Tibial nerve (tissue), 4 donors: ENCODE measurements around the gene CYTH1. TPM values are rescaled to one million over a fixed set of nuclear protein-coding genes. Genes with fewer than 3 reads are reported as not detected.

Experiments
- DNase-seq, 2 donors: peaks; one replicate each; pipeline ENCODE4 v3.0.0-alpha.2; 2019; ENCODE audit warnings: low spot score in 2 of 2
- H3K27ac ChIP-seq, 4 donors: fragments of 200-600 bp; sonication (generic) in 3 of 4; one replicate each; pipeline ENCODE4 v1.5.1; 2017 to 2019; ENCODE audit warnings: mild to moderate bottlenecking in 1 of 4
- H3K27me3 ChIP-seq, 2 donors: fragments of 200-600 bp; sonication (generic) in 1 of 2; one replicate each; pipeline versions ENCODE4 v1.5.1 to v1.6.0; 2017 to 2019
- H3K36me3 ChIP-seq, 3 donors: fragments of 200-600 bp; sonication (generic); one replicate each; pipeline ENCODE4 v1.5.1; 2018 to 2019
- H3K4me1 ChIP-seq, 4 donors: fragments of 200-600 bp; sonication (generic) in 3 of 4; one replicate each; pipeline ENCODE4 v1.5.1; 2017 to 2019
- H3K4me3 ChIP-seq, 4 donors: fragments of 200-600 bp; sonication (generic) in 3 of 4; one replicate each; pipeline ENCODE4 v1.5.1; 2017 to 2019; ENCODE audit warnings: mild to moderate bottlenecking in 1 of 4, moderate library complexity in 1 of 4
- H3K9me3 ChIP-seq, 4 donors: fragments of 200-600 bp; sonication (generic) in 3 of 4; one replicate each; pipeline ENCODE4 v1.5.1; 2017 to 2019
- EP300 ChIP-seq, 2 donors: sonication (generic); formaldehyde crosslinking; IDR thresholded peaks; one replicate each; pipeline ENCODE4 v1.6.1; 2017; ENCODE audit warnings: antibody characterized with exemption in 2 of 2, mild to moderate bottlenecking in 1 of 2
- POLR2A ChIP-seq, 2 donors: fragments of 450-650 bp; IDR thresholded peaks; one replicate each; pipeline ENCODE4 v1.6.1; 2017; ENCODE audit warnings: antibody characterized with exemption in 2 of 2, mild to moderate bottlenecking in 2 of 2, moderate library complexity in 2 of 2
- WGBS, 2 donors: methylation state at CpG; one replicate each; pipeline ENCODE4 v1.1.5; 2018; 5-methylcytosine and 5-hydroxymethylcytosine counted together
- total RNA-seq, 4 donors: library from RNA; depleted of rRNA; stranded (reverse); fragments of >200 nt; gene quantifications; one replicate each; pipeline ENCODE4 v1.1.0, GENCODE V29; 2016
- TF ChIP-seq, protein P1 (sequence below), 5 experiments: fragments of 200-600 bp in 3 of 5; fragments of 450-650 bp in 2 of 5; sonication (generic) in 3 of 5; IDR thresholded peaks; one replicate each; pipeline ENCODE4 v1.5.1; 2016 to 2019; ENCODE audit warnings: antibody characterized with exemption in 5 of 5, mild to moderate bottlenecking in 3 of 5, moderate library complexity in 2 of 5

The CYTH1 gene
- total RNA-seq, 4 donors from 2014 or later = 53.1 to 81.0 (median 63.8) TPM

DNA sequence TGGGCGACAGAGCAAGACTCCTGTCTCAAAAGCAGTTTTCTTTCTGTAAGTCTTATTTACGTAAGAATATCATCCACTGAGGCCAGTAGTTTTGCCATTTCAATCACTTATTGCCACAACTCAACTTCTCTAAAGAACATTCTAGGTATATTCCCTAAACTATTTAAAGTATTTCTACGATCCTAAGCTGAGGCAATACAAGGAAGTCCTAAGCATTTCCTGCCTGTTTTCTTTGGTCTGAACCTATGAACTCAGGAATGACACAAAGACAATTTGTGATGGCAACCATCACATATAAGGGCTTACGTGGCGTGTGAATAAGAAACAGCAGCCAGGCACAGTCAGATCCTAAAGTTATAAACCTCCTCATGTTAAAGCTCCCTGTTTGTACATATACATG is 44.3 kb upstream of the CYTH1 start:
- Histone ChIP-seq H3K36me3 (peaks cover 0 to 99% (median 33%) of the 10 kb centered on the region in 3 donors), H3K27ac (peak overlapping the region in 1 of 4 donors; percentile 58)
- WGBS, 2 donors = 82 to 90% methylated on average over 5 of the region's 5 CpGs

DNA sequence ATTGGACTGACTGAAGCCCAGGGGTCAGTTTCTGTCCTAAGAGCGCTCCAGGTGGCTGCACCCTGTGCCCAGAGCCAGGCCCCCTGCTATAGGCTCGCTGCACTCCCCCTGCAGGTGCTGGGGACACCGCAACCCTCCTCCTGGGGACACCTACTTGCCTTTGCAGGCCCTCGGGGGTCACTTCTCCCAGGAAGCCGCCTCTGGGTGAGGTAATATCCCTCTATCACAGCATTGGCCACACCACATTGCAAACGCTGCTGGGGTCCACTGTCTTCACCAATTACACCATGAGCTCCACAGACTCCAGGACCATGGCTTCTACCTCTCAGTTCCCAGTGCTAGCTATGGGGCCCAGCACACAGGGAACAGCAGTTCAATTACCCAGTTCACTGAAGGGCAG is 43.6 kb upstream of the CYTH1 start:
- WGBS, 2 donors = 88 to 92% methylated on average over 6 of the region's 6 CpGs

More for the DNA sequence above, 44.3 kb upstream of the CYTH1 start:
- DNase-seq = no peak
- Histone ChIP-seq H3K9me3 (no peaks in the 10 kb centered on the region), H3K4me3 (no peak overlapping the region), H3K4me1 (peaks cover 0 to 15% (median 6%) of the 10 kb centered on the region in 4 donors), H3K27me3 (no peaks in the 10 kb centered on the region)
- TF ChIP-seq EP300 (IDR thresholded peaks at IDR 0.05) (peak; percentile 34 to 56), POLR2A (IDR thresholded peaks at IDR 0.05) (no peak)
- TF ChIP-seq, protein P1, sequence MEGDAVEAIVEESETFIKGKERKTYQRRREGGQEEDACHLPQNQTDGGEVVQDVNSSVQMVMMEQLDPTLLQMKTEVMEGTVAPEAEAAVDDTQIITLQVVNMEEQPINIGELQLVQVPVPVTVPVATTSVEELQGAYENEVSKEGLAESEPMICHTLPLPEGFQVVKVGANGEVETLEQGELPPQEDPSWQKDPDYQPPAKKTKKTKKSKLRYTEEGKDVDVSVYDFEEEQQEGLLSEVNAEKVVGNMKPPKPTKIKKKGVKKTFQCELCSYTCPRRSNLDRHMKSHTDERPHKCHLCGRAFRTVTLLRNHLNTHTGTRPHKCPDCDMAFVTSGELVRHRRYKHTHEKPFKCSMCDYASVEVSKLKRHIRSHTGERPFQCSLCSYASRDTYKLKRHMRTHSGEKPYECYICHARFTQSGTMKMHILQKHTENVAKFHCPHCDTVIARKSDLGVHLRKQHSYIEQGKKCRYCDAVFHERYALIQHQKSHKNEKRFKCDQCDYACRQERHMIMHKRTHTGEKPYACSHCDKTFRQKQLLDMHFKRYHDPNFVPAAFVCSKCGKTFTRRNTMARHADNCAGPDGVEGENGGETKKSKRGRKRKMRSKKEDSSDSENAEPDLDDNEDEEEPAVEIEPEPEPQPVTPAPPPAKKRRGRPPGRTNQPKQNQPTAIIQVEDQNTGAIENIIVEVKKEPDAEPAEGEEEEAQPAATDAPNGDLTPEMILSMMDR (IDR thresholded peaks at IDR 0.05) = no peak

DNA sequence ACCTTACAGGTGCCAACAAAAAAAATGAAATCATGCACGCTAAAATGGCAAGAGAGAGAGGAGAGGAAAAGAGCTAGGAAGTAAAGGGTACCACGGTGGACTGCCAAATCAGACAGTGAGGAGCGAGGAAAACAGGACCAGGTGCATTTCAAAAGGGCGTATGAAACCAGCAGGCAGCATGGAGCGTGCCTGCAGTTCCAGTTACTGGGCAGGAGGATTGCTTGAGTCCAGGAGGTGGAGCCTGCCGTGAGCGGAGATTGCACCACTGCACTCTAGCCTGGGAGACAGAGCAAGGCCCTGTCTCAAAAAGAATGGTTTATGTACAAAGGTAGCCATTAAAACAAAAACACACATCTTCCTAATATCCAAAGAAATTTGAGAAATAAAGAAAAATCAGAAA is 42.2 kb upstream of the CYTH1 start:
- Histone ChIP-seq H3K9me3 (no peaks in the 10 kb centered on the region), H3K4me3 (no peak overlapping the region), H3K27ac (peak overlapping the region in 1 of 4 donors; percentile 82), H3K4me1 (peaks cover 0 to 15% (median 6%) of the 10 kb centered on the region in 4 donors), H3K36me3 (peaks cover 0 to 98% (median 44%) of the 10 kb centered on the region in 3 donors), H3K27me3 (no peaks in the 10 kb centered on the region)
- no peak for TF ChIP-seq POLR2A (IDR thresholded peaks at IDR 0.05)
- TF ChIP-seq, protein P1 (IDR thresholded peaks at IDR 0.05) = no peak
- no peak for TF ChIP-seq EP300 (IDR thresholded peaks at IDR 0.05)
- WGBS, 2 donors = 80 to 85% methylated on average over 7 of the region's 7 CpGs
- DNase-seq = no peak

More for the DNA sequence above, 43.6 kb upstream of the CYTH1 start:
- Histone ChIP-seq H3K4me1 (peaks cover 0 to 15% (median 6%) of the 10 kb centered on the region in 4 donors), H3K4me3 (no peak overlapping the region), H3K27ac (no peak overlapping the region), H3K36me3 (peaks cover 0 to 98% (median 37%) of the 10 kb centered on the region in 3 donors), H3K27me3 (no peaks in the 10 kb centered on the region), H3K9me3 (no peaks in the 10 kb centered on the region)
- DNase-seq = no peak
- TF ChIP-seq EP300 (IDR thresholded peaks at IDR 0.05) = no peak
- TF ChIP-seq, protein P1 (IDR thresholded peaks at IDR 0.05) = no peak
- TF ChIP-seq POLR2A (IDR thresholded peaks at IDR 0.05) = no peak

DNA sequence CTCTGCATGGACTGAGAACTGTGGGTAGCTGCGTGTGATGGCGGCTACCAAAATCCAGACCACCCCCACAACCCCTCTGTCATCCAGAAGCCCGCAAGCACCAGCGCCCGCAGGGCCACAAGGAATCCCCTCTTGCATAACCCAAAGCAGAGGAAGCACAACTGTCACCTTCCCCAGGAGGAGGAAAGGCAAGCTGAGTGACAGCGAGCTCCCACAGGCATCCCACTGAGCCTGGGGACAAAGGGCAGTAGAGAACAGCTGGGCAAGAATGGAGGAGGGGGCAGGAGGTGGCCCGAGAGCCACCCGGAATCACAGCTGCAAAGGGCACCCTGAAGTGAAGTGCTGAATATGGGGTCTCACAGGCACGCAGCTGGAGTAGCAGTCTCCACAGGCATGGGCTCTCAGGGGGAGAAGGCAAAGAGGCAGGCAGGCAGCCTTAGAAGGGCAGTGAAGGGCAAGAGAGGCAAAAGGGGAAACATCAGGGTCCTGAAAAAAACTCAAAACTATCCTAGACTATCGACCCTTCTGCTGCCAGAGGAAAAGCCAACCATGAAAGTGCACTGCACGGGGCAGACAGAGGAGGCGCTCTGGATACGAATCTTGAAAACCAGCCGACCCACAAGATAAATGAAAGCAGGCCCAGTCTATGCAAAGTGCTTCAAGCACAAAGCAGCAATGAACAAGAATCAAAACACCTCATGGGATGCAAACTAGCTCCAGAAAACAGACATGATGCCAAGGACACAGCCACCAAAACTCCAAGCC is 41.4 kb upstream of the CYTH1 start:
- TF ChIP-seq EP300 (IDR thresholded peaks at IDR 0.05) (no peak), POLR2A (IDR thresholded peaks at IDR 0.05) (no peak)
- TF ChIP-seq, protein P1 (IDR thresholded peaks at IDR 0.05) = no peak
- DNase-seq = no peak
- peaks cover 0 to 98% (median 39%) of the 10 kb centered on the region in 3 donors for H3K36me3 ChIP-seq

DNA sequence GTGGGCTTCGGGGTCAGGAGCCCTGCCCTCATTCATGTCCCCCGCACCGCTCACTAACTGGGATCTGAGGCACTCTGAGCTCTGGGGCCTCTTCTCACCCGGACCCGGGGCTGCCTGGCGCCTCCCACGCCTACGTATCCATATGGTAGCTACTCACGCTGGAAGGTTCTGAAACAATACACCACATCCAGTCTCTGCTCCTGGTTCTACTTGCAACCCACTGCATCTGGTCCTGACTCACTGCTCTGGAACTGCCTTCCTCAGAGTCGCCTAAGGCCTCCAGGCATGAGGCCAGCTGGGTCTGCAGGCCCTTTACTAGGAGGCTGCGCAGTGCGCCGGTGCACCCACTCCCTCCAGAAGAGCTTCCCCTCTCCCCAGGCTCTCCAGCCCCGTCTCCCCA is 40.5 kb upstream of the CYTH1 start:
- 62 to 71% methylated on average over 13 to 14 of the region's 14 CpGs for WGBS, 2 donors
- no peak for DNase-seq
- Histone ChIP-seq H3K27ac (peak overlapping the region in 3 of 4 donors; percentile 24 to 83 (median 82)), H3K4me1 (peaks cover 0 to 14% (median 6%) of the 10 kb centered on the region in 4 donors), H3K36me3 (peaks cover 0 to 98% (median 43%) of the 10 kb centered on the region in 3 donors), H3K4me3 (no peak overlapping the region), H3K27me3 (no peaks in the 10 kb centered on the region), H3K9me3 (no peaks in the 10 kb centered on the region)
- TF ChIP-seq, protein P1 (IDR thresholded peaks at IDR 0.05) = no peak
- TF ChIP-seq POLR2A (IDR thresholded peaks at IDR 0.05) (no peak), EP300 (IDR thresholded peaks at IDR 0.05) (peak in 1 of 2 donors; percentile 61)

More for the DNA sequence above, 41.4 kb upstream of the CYTH1 start:
- no peak overlapping the region for H3K4me3 ChIP-seq
- H3K9me3 ChIP-seq = no peaks in the 10 kb centered on the region
- H3K4me1 ChIP-seq = peaks cover 0 to 15% (median 6%) of the 10 kb centered on the region in 4 donors
- no peaks in the 10 kb centered on the region for H3K27me3 ChIP-seq
- H3K27ac ChIP-seq = peak overlapping the region in 2 of 4 donors; percentile 82 to 83
- WGBS, 2 donors = 73 to 78% methylated on average over 14 of the region's 14 CpGs
